H7 (cell line): ENCODE results near the gene LY6G5B. TPM values are rescaled to one million over a fixed set of nuclear protein-coding genes. Genes with fewer than 3 reads are reported as not detected.
A peak's percentile ranks its signal among the peaks of the same experiment; 100 is the strongest.
"Not testable (repeated sequence)": the region's sequence is repeated elsewhere in the genome, so short reads cannot be mapped to it uniquely, and the experiment has no call there.

ENCODE experiments used
- DNase-seq: peaks from one replicate; pipeline ENCODE4 v3.0.0; 2012
- H3K27me3 ChIP-seq: 2 replicates; pipeline ENCODE4 v1.6.0; 2011; ENCODE audit warnings: mild to moderate bottlenecking, low read length; ENCODE audit not compliant: control insufficient read depth, insufficient read depth
- H3K36me3 ChIP-seq: replicated peaks from 2 replicates; pipeline ENCODE4 v1.5.1; 2011; ENCODE audit warnings: low read length; ENCODE audit not compliant: control insufficient read depth, insufficient read depth
- H3K4me3 ChIP-seq: 2 replicates; pipeline ENCODE4 v1.5.1; 2011; ENCODE audit warnings: low read depth, mild to moderate bottlenecking, control low read depth, low read length, moderate library complexity; ENCODE audit not compliant: insufficient read depth
- total RNA-seq: library from RNA; depleted of rRNA; stranded (reverse); fragments of >200 nt; shearing (Covaris generic); gene quantifications from 2 replicates; pipeline ENCODE4 v1.2.3, GENCODE V29; 2014

Gene LY6G5B
- total RNA-seq, 1 experiment from 2014 or later = 2.9 TPM

DNA sequence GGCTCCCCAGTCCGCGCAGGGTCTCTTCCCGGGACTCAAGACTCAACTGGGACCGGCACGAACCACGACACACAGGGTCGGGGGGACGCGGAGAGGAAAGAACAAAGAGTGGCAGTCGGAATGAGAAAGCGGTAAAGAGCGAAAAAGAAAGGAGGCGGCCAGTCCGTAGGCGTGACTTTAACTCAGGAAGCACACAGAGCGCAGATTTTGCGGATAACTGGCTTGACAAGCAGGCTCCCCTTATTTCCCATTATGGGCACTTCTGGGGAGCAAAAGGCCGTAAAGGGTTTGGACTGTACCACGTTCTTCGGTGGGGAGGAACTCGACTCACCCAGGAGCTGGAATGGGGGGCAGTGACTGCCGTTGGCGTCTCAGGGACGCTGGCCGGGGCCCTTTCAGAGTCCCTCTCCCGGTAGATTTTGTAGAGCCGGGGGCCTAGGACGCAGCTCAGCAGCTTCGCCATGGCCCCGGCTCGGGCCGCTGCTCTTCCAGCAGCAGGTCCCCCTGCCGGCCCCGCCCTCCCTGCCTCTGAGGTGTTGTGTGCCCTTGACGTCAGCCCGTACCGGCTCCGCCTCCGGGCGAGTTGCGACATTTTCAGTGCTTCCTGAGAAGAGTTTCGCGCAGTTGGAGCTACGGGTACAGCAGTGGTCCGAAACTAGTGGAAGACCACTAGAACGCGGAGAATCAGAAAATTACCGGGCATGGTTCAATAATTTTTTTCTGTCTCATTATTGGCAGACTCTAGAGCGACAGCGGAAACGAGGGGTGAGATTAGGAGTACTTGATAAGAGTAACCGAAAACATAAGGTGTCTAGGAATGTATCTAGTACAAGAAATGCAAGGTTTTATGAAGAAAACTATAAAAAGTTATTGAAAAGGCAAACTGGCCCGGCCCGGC is 33.3 kb downstream of the LY6G5B start, which contains the start of gene ABHD16A:
TSS of gene ABHD16A (minus strand) at position 506 of the 898 bp plus-strand sequence. CDS start at position 463, 43 bp downstream.
- no peaks in the 10 kb centered on the region for H3K36me3 ChIP-seq
- H3K27me3 ChIP-seq = no peaks in the 10 kb centered on the region; the same call in 1 of the 2 replicates
- DNase-seq = peak; percentile 99
- H3K4me3 ChIP-seq = peak within 1 kb of the TSS; percentile 87

- H3K27me3 ChIP-seq = no peaks in the 10 kb centered on the region; the same call in 1 of the 2 replicates
- no peak overlapping the region for H3K4me3 ChIP-seq
- H3K36me3 ChIP-seq = no peaks in the 10 kb centered on the region
- no peak for DNase-seq
Observed at GRCh38 chr6:31705931-31706330, 36.2 kb downstream of the LY6G5B start.

DNA sequence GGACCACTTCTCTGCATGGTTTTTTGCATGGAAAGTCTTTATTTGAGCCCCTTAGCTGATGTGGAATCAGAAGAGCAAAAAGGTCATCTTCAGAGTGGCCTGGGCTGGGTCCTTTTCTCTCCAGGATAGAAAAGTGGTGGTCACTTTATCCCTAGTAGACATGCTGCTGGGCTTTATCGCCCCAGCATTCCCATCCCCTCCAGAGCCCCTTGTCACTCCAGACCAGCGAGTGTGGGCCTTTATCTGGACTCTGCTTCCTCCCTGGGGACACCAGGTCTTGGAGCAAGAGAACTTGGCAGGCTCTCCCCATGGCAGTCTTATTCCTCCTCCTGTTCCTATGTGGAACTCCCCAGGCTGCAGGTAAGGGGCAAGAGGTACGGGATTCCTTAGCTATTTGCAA is 36.8 kb downstream of the LY6G5B start, which contains the start of gene LY6G6F:
TSS of gene LY6G6F (plus strand) at position 268 of the 400 bp plus-strand sequence. CDS start at position 309, 41 bp downstream.
- H3K36me3 ChIP-seq = no peaks in the 10 kb centered on the region
- H3K4me3 ChIP-seq = no peak within 1 kb of the TSS
- no peaks in the 10 kb centered on the region; the same call in 1 of the 2 replicates for H3K27me3 ChIP-seq
- no peak for DNase-seq

DNA sequence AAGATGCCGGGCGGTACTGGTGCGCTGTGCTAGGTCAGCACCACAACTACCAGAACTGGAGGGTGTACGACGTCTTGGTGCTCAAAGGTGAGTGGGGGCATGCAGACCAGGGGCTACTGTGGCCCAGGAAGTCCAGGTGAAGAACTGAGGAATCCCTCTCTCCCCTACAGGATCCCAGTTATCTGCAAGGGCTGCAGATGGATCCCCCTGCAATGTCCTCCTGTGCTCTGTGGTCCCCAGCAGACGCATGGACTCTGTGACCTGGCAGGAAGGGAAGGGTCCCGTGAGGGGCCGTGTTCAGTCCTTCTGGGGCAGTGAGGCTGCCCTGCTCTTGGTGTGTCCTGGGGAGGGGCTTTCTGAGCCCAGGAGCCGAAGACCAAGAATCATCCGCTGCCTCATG is 37.9 kb downstream of the LY6G5B start:
- Histone ChIP-seq H3K4me3 (no peak overlapping the region), H3K27me3 (no peaks in the 10 kb centered on the region; the same call in 1 of the 2 replicates), H3K36me3 (no peaks in the 10 kb centered on the region)
- no peak for DNase-seq

GRCh38 chr6:31708224-31708623 is 38.4 kb downstream of the LY6G5B start:
- no peak overlapping the region for H3K4me3 ChIP-seq
- no peaks in the 10 kb centered on the region for H3K36me3 ChIP-seq
- H3K27me3 ChIP-seq = no peaks in the 10 kb centered on the region; the same call in 1 of the 2 replicates
- no peak for DNase-seq

GRCh38 chr6:31709157-31709556 is 39.4 kb downstream of the LY6G5B start:
- H3K27me3 ChIP-seq, DNase-seq, H3K36me3 ChIP-seq, H3K4me3 ChIP-seq: not testable (repeated sequence)

DNA sequence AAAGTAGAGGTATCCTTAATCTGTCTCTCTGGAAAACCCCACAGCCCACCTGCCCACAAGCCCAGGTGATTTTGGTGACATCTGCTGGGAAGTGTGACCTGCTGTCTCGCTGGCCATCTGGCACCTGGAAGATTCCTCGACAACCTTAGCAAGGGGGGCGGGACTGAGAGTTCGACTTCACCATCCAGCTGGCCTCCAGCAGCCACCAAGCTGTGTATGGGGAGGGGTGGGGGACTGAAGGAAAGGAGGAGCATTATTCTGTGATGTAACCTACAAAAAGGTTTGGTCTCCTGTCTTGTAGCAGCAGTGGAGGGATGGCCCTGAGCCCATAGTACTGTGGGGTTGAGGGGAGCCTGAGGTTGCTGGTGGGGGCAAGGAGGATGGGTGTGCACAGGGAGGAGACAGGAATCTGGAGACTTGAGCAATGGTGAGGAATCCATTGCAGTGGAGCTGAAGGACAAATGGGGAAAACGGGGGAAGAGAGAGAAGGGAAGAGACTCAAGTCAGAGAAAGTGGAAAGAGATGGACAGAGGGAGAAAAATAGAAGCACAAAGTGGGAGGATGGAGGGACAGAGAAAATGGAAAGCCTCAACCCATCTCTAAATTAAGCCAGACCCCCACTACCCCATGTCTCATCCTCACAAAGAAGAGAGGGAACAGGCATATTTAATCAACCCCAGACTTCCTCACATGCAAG is 40.9 kb downstream of the LY6G5B start:
- Histone ChIP-seq H3K27me3 (no peaks in the 10 kb centered on the region; the same call in 1 of the 2 replicates), H3K36me3 (no peaks in the 10 kb centered on the region), H3K4me3 (no peak overlapping the region)
- peak; percentile 60 for DNase-seq

DNA sequence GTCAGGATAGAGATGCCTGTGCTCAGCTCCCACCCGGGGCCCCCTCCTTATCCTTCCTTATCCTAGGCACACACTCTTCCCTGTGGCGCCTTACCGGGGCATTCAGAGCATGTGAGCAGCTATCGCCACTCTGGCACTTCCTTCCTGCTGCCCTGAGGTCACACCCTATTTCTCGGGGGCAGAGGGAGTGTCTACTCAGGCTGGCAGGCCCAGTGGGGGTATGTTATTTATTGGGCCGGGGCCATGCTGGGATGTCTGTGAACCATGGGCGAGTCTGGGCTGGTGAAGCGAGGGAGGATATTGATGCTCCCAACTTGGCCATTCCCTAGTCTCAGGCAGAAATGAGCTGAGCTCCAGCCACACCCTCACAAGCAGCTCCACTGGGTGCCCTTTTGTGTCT is 41.5 kb downstream of the LY6G5B start:
- Histone ChIP-seq H3K27me3 (no peaks in the 10 kb centered on the region; the same call in 1 of the 2 replicates), H3K36me3 (no peaks in the 10 kb centered on the region), H3K4me3 (no peak overlapping the region)
- DNase-seq = no peak

DNA sequence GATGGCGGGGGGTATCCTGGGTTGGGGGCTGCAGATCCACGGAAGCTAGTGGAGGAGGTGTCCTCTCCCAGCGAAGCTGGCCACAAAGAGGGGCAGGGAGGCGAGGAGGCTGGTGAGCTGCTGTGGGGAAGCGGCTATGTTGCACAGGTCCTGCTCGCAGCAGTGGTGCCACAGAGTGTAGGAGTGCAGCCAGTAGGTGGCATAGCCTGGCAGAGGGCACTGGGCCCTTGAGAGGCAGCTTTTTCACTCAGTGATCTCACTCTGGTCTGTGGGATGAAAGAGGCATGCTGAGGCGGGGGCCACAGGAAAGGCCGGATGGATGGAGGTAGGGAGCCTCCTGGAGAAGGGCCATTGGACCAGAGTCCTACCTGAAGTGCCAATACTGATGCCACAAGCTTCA is 42.5 kb downstream of the LY6G5B start:
- Histone ChIP-seq H3K4me3 (no peak overlapping the region), H3K27me3 (no peaks in the 10 kb centered on the region; the same call in 1 of the 2 replicates), H3K36me3 (no peaks in the 10 kb centered on the region)
- no peak for DNase-seq

- Histone ChIP-seq H3K4me3 (no peak overlapping the region), H3K27me3 (no peaks in the 10 kb centered on the region), H3K36me3 (no peaks in the 10 kb centered on the region)
- DNase-seq = peak; percentile 52
Observed at GRCh38 chr6:31713465-31713864, 43.7 kb downstream of the LY6G5B start.

GRCh38 chr6:31713991-31714684 is 44.4 kb downstream of the LY6G5B start:
- Histone ChIP-seq H3K27me3 (no peaks in the 10 kb centered on the region), H3K4me3 (no peak overlapping the region), H3K36me3 (no peaks in the 10 kb centered on the region)
- DNase-seq = peak; percentile 83

GRCh38 chr6:31715022-31715958 is 45.5 kb downstream of the LY6G5B start, which contains the start of gene LY6G6D:
Gene LY6G6D, plus strand, starts transcription at chr6:31715348. Its CDS starts 8 bp downstream, at chr6:31715356.
- Histone ChIP-seq H3K36me3 (no peaks in the 10 kb centered on the region), H3K4me3 (no peak within 1 kb of the TSS), H3K27me3 (no peaks in the 10 kb centered on the region)
- peak; percentile 73 for DNase-seq

DNA sequence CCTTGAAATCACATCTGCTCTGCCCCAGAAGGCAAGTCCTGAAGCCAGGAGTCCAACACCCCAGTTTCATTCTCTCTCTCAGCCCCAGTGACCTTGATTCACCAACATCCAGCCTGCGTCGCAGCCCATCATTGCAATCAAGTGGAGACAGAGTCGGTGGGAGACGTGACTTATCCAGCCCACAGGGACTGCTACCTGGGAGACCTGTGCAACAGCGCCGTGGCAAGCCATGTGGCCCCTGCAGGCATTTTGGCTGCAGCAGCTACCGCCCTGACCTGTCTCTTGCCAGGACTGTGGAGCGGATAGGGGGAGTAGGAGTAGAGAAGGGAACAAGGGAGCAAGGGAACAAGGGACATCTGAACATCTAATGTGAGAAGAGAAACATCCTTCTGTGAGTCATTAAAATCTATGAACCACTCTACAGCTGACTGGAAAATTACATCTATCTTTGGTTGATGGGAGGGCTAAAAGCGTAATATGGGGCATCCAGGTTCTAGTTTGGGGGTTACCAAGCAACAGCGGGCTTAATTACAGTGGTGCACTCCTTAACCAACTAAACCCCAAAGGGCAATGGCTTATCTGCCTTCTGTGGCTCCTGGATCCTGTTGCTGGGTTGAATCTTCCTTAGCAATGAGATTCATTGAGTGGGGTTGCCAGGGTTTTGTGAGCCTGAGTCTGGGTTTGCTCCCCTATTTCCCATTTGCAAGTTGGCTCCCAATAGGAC is 47.9 kb downstream of the LY6G5B start:
- Histone ChIP-seq H3K4me3 (no peak overlapping the region), H3K36me3 (no peaks in the 10 kb centered on the region)

More for the DNA sequence above, 47.9 kb downstream of the LY6G5B start:
- H3K27me3 ChIP-seq = no peaks in the 10 kb centered on the region
- peak; percentile 87 for DNase-seq
